Measurements from ENCODE around the gene HAPLN3.

GRCh38 chr15:88845616-88846015 is 49.7 kb downstream of the HAPLN3 start:
- TF ChIP-seq CTCF (conservative IDR thresholded peaks at IDR 0.05) (no peak), EZH2 (IDR thresholded peaks at IDR 0.05; ENCODE audit: low read depth) (no peak)
